SW 1271 (cell line): ENCODE results near the gene PDE6G.

Experiments
- DNase-seq, 2 experiments: peaks; one replicate each; lab custom pipeline; 2025; lab: John Stamatoyannopoulos, UW

The PDE6G gene

DNA sequence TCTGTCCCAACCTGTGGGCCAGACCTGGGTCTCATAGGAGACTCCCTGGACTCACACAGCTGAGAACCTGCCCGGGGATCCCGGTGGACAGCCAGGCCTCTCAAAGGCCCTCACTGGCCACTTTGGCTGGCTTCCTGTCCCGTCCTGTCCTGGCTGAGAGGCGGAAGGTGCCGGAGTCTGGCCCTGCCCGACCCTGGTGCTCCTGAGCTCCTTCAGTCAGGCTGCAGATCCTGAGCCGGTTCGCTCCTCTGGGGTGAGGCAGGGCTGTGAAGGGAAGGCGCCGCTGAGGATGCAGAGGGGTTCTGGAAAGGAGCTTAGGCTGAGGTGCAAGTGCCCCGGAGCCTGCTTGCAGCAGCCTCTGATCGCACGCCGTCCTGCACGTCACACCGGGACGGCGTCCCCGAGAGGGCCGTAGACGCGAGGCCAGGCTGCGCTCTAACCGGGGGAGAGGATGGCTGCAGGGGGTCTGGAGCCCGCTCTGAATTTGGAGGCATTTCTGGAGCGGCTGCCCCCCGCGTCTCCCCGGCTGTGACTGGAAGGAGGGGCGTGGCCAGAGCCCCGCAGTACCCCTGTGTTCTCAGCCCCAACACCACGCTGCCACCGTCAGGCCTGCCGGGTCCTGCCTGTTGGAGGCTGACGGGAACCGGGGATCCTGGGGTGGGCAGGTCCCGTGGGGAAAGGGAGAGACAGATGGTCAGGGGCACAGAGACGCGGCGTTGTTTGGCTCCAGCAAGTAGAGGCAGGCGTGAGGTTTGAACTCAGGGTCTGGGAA, 31.6 kb upstream of the PDE6G start:
- DNase-seq = no peak

DNA sequence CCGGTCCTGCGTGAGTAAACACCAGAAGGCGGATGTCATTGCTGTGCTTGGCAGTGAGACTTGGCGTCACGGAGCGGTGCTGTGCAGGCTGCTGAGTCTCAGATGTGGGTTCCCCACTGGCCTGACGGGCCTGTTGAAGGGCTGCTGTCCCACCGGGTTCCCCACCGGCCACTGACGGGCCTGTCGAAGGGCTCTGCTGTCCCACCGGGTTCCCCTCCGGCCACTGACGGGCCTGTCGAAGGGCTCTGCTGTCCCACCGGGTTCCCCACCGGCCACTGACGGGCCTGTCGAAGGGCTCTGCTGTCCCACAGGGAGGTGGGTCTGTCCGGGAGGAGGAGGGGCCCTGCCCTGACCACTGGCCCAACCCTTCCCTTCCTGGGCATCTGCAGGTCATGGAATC, 30.3 kb upstream of the PDE6G start:
- DNase-seq = no peak

DNA sequence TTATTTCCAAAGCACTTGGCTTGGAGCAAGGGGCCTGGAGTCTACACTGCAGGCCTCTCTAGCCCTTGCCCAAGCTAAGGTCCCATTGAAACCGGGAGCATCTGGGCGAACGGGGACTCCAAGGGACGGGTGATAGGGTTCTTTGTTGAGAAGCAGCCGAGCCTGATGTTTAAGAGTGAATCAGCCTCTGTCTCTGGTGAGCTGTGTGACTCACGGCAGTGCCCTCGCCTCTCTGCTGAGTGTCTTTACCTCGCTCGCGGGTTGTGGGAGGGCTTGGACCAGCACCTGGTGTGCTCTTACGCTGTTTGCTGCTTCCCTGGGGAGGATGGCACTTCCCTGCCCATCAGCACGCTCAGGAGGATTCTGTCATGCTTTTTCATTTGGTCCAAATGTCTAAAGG, 28.8 kb upstream of the PDE6G start:
- DNase-seq = no peak

DNA sequence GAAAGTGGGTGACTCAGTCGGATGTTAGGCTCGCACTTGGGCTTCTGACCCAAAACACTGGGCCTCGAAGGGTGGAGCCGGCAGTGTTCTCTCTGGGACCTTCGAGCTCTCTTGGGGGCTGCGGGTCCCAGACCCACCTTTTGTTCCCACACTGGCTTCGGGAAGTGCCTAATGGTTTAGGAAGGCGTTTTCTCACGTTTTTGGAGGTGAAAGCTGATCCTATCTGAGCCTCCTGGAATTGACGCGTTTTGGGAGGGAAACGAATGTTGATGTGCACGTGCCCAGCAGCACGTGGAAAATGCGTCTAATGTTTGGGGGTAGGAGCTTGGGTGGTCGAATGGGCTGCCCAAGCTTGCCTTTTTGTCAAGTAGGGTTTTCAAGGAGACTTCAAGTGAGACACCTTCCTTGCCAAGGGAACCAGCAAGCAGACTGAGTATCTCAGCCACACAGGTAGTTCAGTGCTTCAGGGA, 28.1 kb upstream of the PDE6G start:
- no peak for DNase-seq

DNA sequence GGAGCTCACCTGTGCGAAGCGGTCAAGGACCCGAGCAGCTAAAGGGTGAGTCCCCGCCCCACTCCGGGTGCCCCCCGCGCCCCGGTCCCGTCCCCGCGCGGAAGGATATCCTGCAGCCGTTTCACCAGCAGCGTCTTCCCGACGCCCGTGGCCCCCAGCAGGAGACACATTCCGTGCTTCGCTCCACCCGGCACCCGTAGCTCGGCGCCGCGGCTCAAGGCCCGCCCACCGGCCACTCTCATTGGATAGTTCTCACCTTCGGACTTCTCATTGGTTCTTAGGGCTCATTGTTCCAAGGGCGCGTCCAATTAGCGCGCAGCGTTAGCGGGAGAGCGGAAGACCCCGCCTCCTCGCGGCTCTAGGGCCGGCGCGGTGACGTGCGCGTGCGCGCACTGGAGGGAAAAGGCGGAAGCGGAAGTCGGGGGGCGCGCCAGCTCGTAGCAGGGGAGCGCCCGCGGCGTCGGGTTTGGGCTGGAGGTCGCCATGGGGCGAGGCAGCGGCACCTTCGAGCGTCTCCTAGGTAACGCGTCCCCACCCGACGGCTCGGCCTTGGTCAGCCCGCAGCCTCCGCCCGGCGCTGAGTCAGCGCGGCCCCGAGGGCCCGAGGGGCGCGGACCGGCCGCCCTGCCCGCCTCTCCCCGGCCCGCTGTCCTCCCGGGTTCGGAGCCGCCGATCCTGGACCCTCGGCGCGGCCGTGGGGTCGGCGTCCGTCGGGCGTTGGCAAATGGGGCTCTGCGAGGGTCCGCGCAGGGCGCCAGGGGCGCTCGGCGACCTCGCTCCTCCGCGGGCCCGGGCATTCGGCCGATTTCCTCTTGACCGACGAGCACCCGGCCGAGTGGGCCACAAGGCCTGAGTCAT, 27.5 kb upstream of the PDE6G start, which contains the start of the genes ARL16 and HGS:
TSS of gene ARL16 (minus strand) at position 214 of the 858 bp plus-strand sequence. CDS start at position 170, 44 bp downstream.
TSS of gene HGS (plus strand) at position 428 of the 858 bp plus-strand sequence. CDS start at position 484, 56 bp downstream.
- peak; percentile 96 to 97 for DNase-seq

DNA sequence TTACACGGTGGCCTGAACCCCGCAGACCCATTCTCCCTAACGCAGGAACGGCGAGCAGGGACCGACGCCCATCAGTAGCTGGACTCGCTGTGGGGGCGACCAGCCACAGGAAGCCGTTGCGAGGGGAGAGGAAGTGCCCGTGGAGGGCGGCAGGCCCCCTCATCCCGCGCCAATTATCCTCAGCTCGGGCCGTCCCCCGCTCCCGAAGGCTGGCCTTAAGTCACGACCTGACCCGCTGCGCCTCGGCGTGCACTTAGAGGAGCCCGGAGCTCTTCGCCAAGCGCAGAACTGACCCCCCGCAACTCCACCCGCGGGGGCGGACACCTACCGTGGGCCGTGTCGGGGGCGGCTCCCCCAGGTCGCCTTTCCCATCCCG, 26.9 kb upstream of the PDE6G start:
- DNase-seq = no peak

DNA sequence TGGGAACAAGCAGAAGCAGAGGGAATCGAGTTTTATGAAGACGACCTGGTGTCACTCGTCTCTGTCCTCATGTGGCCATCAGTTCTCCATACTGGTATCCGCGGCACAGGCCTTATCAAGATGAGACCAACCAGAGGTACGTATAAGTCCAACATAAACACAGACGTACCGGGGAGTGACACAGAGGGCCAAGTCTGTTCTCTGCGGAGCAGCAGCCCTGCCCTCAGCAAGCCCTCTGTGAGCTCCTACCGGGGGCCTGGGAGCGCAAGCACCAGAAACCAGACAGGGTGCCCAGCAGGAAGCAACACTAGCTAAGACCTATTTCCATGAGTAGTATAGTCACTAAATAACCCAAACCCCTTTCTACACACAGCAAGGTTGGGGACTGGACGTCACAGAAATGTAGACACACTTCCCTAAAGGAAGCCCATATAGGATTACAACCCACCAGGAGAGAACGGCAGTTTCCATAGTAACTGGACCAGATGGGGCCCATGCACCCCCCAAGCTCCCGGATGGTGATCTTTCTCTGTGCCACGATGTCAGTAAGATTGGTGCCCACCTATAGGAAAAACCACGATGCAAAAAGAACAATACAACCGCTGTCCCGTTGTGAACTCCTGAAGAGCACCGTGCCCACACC, 26.3 kb upstream of the PDE6G start:
- DNase-seq = no peak

DNA sequence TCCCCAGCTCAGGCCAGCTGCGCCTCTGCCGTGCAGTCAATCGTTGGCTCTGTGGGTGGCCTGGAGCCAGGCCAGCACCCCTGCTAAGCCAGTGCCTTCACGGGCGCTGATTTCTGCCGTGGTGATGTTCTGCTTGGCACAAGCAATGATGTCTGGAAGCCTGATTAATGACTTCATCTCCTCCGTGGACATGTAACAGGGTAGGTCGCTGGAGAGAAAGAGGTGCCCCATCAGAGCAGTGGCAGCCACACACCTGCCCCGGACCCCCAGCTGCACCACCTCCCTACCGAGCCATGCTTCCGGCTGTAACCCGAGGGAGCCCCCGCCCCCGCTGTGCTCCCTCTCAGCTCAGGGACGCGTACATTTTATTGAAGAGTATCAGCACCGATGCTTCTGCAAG, 25.3 kb upstream of the PDE6G start:
- no peak for DNase-seq

DNA sequence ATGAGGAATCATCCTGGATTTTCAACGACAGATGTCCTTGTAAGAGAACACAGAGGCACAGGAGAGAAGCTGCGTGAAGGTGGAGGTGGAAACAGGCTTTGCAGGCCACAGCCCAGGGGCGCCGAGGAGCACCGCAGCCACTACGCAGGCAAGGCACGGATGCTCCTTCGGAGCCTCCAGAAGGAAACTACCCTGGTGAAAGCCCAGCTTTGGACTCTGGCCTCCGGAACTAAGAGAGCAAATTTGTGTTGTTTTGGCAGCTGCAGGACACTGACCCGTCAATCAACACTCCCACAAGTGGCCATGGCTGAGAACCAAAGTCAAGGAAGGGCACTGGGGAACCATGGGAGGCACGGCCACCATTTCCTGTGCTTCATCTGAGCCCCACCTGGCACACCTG, 23.8 kb upstream of the PDE6G start:
- DNase-seq = no peak

DNA sequence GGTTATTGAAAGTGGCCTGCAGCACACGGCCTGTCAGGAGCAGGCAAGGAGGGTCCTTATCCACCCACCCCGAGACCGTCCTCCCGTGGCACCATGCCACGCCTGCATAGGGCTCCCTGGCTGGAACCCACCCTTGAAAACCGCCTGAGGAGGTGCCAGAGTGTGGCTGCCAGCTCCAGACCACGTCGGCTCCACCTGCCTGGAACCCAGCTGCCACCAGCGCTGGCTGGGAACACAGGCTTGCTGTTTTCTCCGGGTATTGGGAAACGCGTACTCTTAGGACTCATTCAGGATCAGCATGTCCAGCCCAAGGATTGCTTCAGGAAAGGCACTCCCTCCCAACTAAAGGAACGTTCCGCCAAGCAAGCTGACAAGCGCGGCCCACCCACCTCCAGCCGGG, 20.6 kb upstream of the PDE6G start:
- DNase-seq = no peak

DNA sequence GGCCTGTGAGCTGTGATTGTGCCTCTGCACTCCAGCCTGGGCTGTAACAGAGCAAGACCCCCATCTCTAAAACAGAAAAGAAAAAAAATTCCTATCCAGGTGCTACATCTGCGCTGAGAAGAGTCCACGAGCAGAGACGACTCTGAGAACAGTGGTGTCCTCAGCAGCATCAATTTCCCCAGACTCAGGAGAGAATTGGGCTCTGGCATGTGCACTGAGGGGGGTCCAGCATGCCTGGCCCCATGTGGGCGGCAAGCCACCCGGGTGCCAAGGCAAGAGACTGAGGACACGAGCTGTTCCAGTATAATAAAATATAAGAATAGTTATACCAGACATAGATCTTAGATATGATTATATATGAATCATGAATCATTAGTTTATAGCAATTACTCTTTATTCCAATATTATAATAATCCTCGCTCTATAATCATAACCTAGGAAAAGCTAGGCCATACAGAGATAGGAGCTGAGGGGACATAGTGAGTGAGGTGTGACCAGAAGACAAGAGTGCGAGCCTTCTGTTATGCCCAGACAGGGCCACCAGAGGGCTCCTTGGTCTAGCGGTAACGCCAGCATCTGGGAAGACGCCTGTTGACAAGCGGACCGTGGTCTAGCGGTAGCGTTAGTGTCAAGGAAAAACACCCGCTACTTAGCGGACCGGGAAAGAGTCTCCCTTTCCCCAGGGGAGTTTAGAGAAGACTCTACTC, 19.3 kb upstream of the PDE6G start:
- DNase-seq = peak in 1 of 2 experiments; percentile 11

DNA sequence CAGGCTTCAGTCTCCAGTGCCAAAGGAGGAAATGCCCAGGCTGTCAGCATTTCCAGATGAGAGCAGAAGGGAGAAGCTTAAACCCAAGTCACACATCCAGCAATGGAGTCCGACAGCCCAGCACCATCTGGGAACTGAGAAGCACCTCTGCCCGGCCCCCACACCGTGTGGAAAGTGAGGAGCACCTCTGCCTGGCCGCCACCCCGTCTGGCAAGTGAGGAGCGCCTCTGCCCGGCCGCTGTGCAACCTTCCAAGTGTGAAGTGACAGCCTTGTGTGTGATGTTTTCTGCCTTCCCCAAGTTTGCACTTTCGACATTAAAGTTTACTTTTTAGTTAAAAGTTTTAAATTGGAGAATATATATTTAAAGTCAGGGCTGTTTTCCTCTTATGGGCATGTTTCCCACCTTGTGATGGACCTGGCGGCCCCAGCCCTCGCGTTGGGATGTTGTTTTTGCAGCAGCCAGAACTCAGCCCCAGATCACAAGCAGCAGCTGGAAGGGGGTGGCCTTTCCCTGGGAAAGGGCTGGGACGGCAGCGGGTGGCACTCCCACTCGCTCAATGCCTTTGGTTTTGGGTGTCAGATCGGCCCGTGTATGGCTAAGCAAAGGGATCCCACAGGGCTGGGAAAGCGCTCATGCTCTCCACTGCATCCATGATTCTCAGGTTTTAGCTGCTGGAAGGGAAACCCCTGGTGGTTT, 17.4 kb upstream of the PDE6G start:
- DNase-seq = no peak

DNA sequence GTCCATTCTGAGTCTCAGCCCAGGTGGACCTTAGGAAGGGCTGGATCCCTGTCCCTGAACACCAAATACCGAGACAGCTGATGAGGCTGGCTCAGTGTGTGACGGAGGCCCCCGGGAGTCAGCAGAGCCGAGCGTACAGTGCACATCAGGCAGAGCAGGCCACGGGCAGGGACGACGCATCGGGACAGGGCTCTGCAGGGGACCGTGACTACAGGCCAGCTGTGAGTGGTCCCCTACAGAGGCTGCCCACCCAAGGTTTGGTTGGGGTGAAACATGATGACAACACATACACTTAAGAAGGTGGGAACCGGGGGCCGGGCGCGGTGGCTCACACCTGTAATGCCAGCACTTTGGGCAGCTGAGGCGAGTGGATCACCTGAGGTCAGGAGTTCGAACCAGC, 16.6 kb upstream of the PDE6G start:
- no peak for DNase-seq

DNA sequence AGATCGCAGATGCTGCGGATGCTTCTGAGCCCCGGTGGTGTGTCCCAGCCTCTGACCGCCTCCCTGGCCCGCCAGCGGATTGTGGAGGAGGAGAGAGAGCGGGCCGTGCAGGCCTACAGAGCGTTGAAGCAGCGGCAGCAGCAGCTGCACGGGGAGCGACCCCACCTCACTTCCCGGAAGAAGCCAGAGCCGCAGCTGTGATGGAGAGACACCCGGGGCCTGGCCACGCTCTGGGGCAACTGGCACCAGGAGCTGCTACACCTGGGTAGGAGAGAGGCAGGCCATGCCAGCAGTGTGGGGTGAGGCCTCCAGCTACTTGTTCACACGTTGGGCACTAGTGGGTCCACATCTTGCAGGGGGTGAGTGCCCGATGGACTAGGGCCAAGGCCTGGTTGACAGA, 16.2 kb upstream of the PDE6G start:
- DNase-seq = no peak

DNA sequence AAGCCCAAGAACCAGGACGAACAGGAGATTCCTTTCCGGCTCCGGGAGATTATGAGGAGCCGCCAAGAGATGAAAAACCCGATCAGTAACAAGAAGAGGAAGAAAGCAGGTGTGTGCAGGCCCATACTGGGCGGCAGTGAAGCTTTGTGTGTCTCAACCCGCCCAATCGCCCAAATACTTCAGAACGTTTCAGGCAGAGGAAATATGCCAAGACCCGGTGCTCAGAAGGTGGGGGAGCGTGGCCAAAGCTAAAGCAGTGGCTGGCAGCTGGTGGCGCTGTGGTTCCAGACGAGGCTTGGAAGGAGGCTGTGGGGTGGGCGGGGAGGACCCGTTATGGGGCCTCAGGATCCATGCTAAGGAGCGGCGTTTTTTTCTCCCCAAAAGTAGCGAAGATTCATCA, 11.4 kb upstream of the PDE6G start:
- DNase-seq = no peak

DNA sequence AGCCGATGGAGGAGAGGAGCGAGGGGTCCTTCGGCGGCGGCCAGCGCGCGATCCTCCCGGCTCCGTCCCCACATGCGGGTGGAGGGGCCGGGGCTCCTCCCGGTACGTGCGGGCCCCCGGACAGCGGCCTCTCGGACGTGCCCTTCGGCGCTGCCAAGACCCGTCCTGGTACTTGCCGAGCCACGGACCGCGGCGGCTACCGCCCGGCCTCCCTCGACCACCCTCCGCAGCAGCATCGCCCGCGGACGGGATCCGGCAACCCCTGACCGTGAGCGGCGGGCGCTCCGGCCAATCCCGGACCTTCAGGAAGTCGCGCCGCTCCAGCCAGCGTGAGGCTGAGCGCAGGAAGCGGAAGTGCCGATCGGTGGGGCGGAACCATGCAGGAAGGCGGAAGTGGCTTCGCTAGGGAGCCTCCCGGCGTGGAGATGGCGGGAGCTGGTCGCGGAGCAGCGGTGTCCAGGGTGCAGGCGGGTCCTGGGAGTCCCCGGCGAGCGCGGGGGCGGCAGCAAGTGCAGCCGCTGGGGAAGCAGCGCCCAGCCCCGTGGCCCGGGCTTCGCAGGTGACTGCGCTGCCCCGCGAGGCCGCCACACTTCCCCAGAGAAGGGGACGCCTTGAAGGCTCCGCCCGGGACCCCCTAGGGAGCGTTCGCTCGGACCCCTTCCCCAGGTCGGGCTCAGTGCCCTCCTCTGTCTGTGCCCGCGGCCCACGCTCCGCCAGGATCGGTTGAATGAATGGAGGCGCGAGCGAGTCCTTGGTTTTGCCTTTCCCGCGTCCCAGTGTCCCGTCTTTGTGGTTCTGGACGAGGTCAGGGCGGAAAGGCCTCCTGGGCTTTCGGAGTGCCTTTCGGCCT, 10.2 kb upstream of the PDE6G start, which contains the start of the genes CCDC137 and OXLD1:
TSS of gene CCDC137 (plus strand) at position 396 of the 850 bp plus-strand sequence. CDS start at position 426, 30 bp downstream.
TSS of gene OXLD1 (minus strand) at position 264 of the 850 bp plus-strand sequence. CDS start at position 236, 28 bp downstream.
- DNase-seq = peak; percentile 82 to 91

DNA sequence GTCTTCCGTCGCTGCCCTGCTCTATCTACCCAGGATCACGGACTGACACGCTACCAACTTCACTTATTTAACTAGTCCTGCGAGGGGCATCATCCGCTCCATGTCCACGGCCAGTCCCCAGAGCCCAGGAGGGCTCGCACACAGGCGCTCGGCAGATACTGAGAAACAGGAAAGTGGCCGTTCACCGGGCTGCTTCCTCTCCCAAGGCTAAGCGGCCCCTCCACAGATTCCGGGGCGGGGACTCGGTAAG, 9.7 kb upstream of the PDE6G start:
- DNase-seq = peak in 1 of 2 experiments; percentile 36

DNA sequence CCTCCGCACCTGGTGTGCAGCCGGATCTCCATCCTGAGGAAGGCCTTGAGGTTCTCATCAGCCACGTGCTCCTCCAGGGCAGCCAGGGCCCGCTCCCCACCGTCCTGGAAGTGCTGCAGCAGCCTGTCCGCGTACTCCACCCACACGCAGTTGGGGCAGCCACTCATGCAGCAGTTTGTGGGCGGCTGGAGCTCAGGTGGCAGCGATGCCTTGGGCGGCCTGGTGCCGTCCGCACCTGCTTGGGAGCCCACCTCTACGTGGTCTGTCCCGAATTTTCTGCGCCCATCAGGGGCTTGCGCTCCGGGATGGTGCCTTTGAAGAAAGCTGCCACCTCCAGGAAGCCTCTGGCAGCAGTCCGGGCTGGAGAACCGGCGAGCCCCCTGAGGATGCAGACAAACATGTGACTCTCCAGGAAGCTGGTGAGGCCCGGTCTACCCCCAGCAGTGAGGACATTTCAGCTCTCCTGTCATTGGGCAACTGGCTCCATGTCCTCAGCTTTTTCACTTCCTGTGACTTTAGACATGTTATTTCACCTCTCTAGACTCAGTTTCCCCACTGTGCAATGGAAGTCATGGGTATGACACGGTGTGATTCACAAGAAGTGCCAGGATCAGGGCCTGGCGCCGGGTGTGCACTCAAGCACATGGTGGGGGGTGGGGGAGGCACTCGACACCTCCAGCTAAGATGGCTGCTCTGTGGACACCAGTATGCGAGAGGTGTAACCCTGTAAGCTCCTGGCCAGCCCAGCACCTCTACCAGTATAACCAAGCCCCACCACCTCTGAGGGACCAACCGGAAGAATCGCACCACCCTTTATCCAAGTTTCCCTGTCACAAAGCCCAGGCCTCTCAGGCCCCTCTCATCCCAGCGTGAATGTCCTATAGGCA, 9.1 kb upstream of the PDE6G start:
- peak in 1 of 2 experiments; percentile 36 for DNase-seq

DNA sequence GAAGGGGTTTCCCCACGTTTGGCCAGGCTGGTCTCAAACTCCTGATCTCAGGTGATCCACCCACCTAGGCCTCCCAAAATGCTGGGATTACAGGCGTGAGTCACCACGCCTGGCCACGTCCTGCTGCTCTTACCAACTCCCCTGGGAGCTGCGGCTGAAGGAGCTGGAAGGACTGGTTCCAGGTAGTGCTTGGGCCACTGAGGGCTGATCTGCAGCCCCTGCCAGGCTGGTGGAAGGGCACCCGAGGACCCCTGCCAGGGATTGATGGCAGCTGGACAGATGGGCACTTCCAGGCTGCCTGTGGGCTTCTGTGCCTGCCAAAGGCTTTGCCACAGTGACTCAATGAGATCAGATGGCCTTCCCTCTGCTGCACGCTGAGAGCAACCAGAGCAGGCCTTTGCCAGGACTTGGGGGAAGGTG, 7.7 kb upstream of the PDE6G start:
- no peak for DNase-seq
